Panc1 (cell line): ENCODE data around the gene KLK7. TPM values are rescaled to one million over a fixed set of nuclear protein-coding genes. Genes with fewer than 3 reads are reported as not detected.

Experiments
- ATAC-seq: fragments of 200-7000 bp; cut with Tn5 transposase; 2 replicates; pipeline ENCODE4 v1.9.1; 2020; ENCODE audit warnings: mild to moderate bottlenecking, moderate library complexity
- BruUV-seq: library from RNA; stranded (reverse); fragments of 400-500 nt; replicated peaks from 2 replicates; lab custom pipeline; 2021; lab: Mats Ljungman, UMichigan
- CTCF ChIA-PET: fragments of 300-600 bp; sonication (Branson Sonifier 250); formaldehyde crosslinking; loops from one replicate; lab custom pipeline; 2022; ENCODE audit warnings: antibody characterized with exemption; lab: Charles Lee
- POLR2A ChIA-PET: fragments of 300-600 bp; sonication (Branson Sonifier 250); formaldehyde crosslinking; loops from one replicate; lab custom pipeline; 2022; ENCODE audit warnings: antibody characterized with exemption; lab: Charles Lee
- DNase-seq: peaks from one replicate; pipeline ENCODE4 v3.0.0-alpha.2; 2010; ENCODE audit warnings: low read depth, low spot score
- H3K27ac ChIP-seq: 2 replicates; pipeline ENCODE4 v1.5.1; 2011; ENCODE audit warnings: mild to moderate bottlenecking, low read length, inconsistent platforms
- H3K27me3 ChIP-seq: fragments of 200-500 bp; sonication (Bioruptor generic); 2 replicates; pipeline ENCODE4 v1.6.0; 2014; ENCODE audit warnings: low read length, inconsistent platforms; ENCODE audit not compliant: control insufficient read depth, insufficient read depth
- H3K36me3 ChIP-seq: fragments of 200-500 bp; sonication (Bioruptor generic); 2 replicates; pipeline ENCODE4 v1.5.1; 2014; ENCODE audit warnings: inconsistent platforms, mild to moderate bottlenecking, low read length, moderate library complexity; ENCODE audit not compliant: control insufficient read depth, insufficient read depth
- H3K4me1 ChIP-seq: 2 replicates; pipeline ENCODE4 v1.5.1; 2011; ENCODE audit warnings: inconsistent platforms, mild to moderate bottlenecking, low read length, moderate library complexity; ENCODE audit not compliant: control insufficient read depth, insufficient read depth
- H3K4me3 ChIP-seq, 2 experiments: 2 replicates each; pipeline ENCODE4 v1.5.1; 2011 to 2012; ENCODE audit warnings: low read depth in 2 of 2, low read length in 2 of 2, mild to moderate bottlenecking in 2 of 2, inconsistent platforms in 1 of 2, moderate library complexity in 1 of 2
- H3K9me3 ChIP-seq: fragments of 200-500 bp; sonication (Bioruptor generic); 2 replicates; pipeline ENCODE4 v1.5.1; 2014; ENCODE audit warnings: low read depth, mild to moderate bottlenecking, inconsistent platforms, low read length, moderate library complexity; ENCODE audit not compliant: control insufficient read depth, insufficient read depth
- CTCF ChIP-seq: fragments of 450-650 bp; IDR thresholded peaks from 2 replicates; pipeline ENCODE4 v1.5.1; 2017; ENCODE audit warnings: mild to moderate bottlenecking
- POLR2AphosphoS5 ChIP-seq: IDR thresholded peaks from 2 replicates; pipeline ENCODE4 v1.6.1; 2012; ENCODE audit warnings: mild to moderate bottlenecking, low read depth, low read length, moderate library complexity
- REST ChIP-seq, 2 experiments: IDR thresholded peaks; 2 replicates each; pipeline ENCODE4 v1.6.1; 2011 to 2012; ENCODE audit warnings: low read depth in 2 of 2, control low read depth in 1 of 2, low read length in 1 of 2, mild to moderate bottlenecking in 1 of 2, moderate library complexity in 1 of 2; ENCODE audit not compliant: insufficient read depth in 1 of 2
- SIN3A ChIP-seq: IDR thresholded peaks from 2 replicates; pipeline ENCODE4 v1.6.1; 2012; ENCODE audit warnings: low read depth, mild to moderate bottlenecking, low read length, moderate library complexity, borderline replicate concordance; ENCODE audit not compliant: insufficient read depth
- TCF7L2 ChIP-seq: IDR thresholded peaks from 2 replicates; pipeline ENCODE4 v1.6.1; 2011; ENCODE audit warnings: mild to moderate bottlenecking, low read depth, low read length, inconsistent platforms
- in situ Hi-C: cut with HindIII; loops from 2 replicates; pipeline ENCODE4 v1.10.0; 2016; ENCODE audit warnings: low sequenced_read_pairs, low pct_unique_long_range_greater_than_20kb
- intact Hi-C: fragments of 100-400 bp; cut with micrococcal nuclease; formaldehyde crosslinking; loops from one replicate; pipeline ENCODE4 v1.10.0; 2022; ENCODE audit not compliant: unreplicated experiment
- total RNA-seq: library from RNA; stranded (reverse); gene quantifications from one replicate; pipeline ENCODE4 v1.2.1, GENCODE V29; 2021; ENCODE audit not compliant: unreplicated experiment

KLK7 gene
- total RNA-seq, 1 experiment from 2014 or later = not detected

- intact Hi-C loops (no loop called here), in situ Hi-C loops (no loop called here)
- Histone ChIP-seq H3K4me1 (peaks cover 3% of the 10 kb centered on the region), H3K4me3 (no peak overlapping the region), H3K9me3 (no peaks in the 10 kb centered on the region), H3K36me3 (no peaks in the 10 kb centered on the region), H3K27ac (no peak overlapping the region), H3K27me3 (no peaks in the 10 kb centered on the region)
- no peak for DNase-seq
- no TSS peak for BruUV-seq
- ChIA-PET POLR2A (no interaction called here), CTCF (no interaction called here)
- TF ChIP-seq SIN3A (no peak), REST (IDR thresholded peaks at IDR 0.05; ENCODE audit: insufficient read depth in 1 of 2, low read depth in 2 of 2, low read length in 1 of 2) (no peak), CTCF (no peak), TCF7L2 (no peak), POLR2AphosphoS5 (no peak)
- ATAC-seq = no peak
Observed at GRCh38 chr19:51024924-51025323, 41.2 kb upstream of the KLK7 start.

DNA sequence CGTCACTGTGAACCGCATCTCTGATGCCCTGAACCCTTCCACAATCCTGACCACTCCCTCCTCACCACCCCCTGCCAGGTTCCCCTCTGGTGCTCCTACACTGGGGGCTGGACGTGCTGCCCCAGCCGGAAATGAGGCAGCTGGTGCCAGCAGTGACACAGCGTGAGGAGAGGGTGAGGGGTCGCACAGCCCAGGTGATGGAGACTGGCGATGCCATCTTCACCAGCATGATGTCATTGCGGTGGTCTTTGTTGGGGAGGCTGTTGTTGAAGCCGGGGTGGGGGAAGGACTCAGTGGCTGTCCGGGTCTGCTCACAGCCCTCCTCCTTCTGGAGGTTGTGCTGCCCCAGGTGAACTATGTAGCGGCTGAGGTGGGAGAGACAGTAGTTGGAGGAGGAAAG, 40.2 kb upstream of the KLK7 start:
- no peaks in the 10 kb centered on the region for H3K9me3 ChIP-seq
- H3K27ac ChIP-seq = no peak overlapping the region
- H3K36me3 ChIP-seq = no peaks in the 10 kb centered on the region
- ChIA-PET CTCF (no interaction called here), POLR2A (no interaction called here)
- in situ Hi-C loops = no loop called here
- no peak overlapping the region for H3K4me3 ChIP-seq
- intact Hi-C loops = no loop called here
- peaks cover 3% of the 10 kb centered on the region for H3K4me1 ChIP-seq
- ATAC-seq (no peak), DNase-seq (no peak)
- TF ChIP-seq CTCF = no peak
- no peak for TF ChIP-seq POLR2AphosphoS5
- TF ChIP-seq REST (IDR thresholded peaks at IDR 0.05; ENCODE audit: insufficient read depth in 1 of 2, low read depth in 2 of 2, low read length in 1 of 2) = no peak
- TF ChIP-seq TCF7L2 = no peak
- no TSS peak for BruUV-seq
- no peaks in the 10 kb centered on the region for H3K27me3 ChIP-seq
